SK-N-SH treated with all-trans-retinoic acid at 6 μM for 48 hours (cell line): ENCODE data around the gene KAT5.

ENCODE experiments used
- ATAC-seq: fragments of 200-7000 bp; cut with Tn5 transposase; 3 replicates; pipeline ENCODE4 v1.9.1; 2020; ENCODE audit warnings: mild to moderate bottlenecking, moderate library complexity
- ARNTL ChIP-seq: fragments of 450-650 bp; formaldehyde crosslinking; IDR thresholded peaks from 2 replicates; pipeline ENCODE4 v1.5.0; 2020; ENCODE audit warnings: low read depth, mild to moderate bottlenecking, moderate library complexity, borderline replicate concordance
- CSDC2 ChIP-seq: fragments of 250-450 bp; sonication (Bioruptor Pico); IDR thresholded peaks from 2 replicates; pipeline ENCODE4 v1.5.0; 2020; ENCODE audit warnings: mild to moderate bottlenecking, moderate library complexity
- GLIS3 ChIP-seq: fragments of 250-450 bp; sonication (Bioruptor Pico); IDR thresholded peaks from 2 replicates; pipeline ENCODE4 v1.5.0; 2020; ENCODE audit warnings: mild to moderate bottlenecking, moderate library complexity
- PPARA ChIP-seq: fragments of 250-450 bp; sonication (Bioruptor Pico); IDR thresholded peaks from 2 replicates; pipeline ENCODE4 v1.5.0; 2020; ENCODE audit warnings: mild to moderate bottlenecking, borderline replicate concordance
- RARB ChIP-seq: fragments of 250-450 bp; sonication (Bioruptor Pico); IDR thresholded peaks from 2 replicates; pipeline ENCODE4 v1.8.0; 2021; ENCODE audit warnings: mild to moderate bottlenecking, moderate library complexity
- SNAI2 ChIP-seq: fragments of 250-450 bp; sonication (Bioruptor Pico); IDR thresholded peaks from 2 replicates; pipeline ENCODE4 v1.5.0; 2020; ENCODE audit warnings: mild to moderate bottlenecking, moderate library complexity
- TCF4 ChIP-seq: fragments of 250-450 bp; sonication (Bioruptor Pico); IDR thresholded peaks from 2 replicates; pipeline ENCODE4 v1.8.0; 2021; ENCODE audit warnings: mild to moderate bottlenecking, moderate library complexity, borderline replicate concordance
- ZC3H10 ChIP-seq: fragments of 250-450 bp; sonication (Bioruptor Pico); IDR thresholded peaks from 2 replicates; pipeline ENCODE4 v1.5.1; 2021; ENCODE audit warnings: mild to moderate bottlenecking, moderate library complexity
- ZFP3 ChIP-seq: fragments of 250-450 bp; sonication (Bioruptor Pico); IDR thresholded peaks from 2 replicates; pipeline ENCODE4 v1.5.0; 2020; ENCODE audit warnings: mild to moderate bottlenecking, moderate library complexity
- ZFP30 ChIP-seq: fragments of 450-650 bp; formaldehyde crosslinking; IDR thresholded peaks from 2 replicates; pipeline ENCODE4 v1.5.0; 2022; ENCODE audit warnings: mild to moderate bottlenecking, moderate library complexity
- ZNF565 ChIP-seq: fragments of 450-650 bp; formaldehyde crosslinking; conservative IDR thresholded peaks from 2 replicates; pipeline ENCODE4 v1.5.0; 2020; ENCODE audit warnings: low read depth, mild to moderate bottlenecking, moderate library complexity
- ZNF70 ChIP-seq: fragments of 450-650 bp; formaldehyde crosslinking; IDR thresholded peaks from 2 replicates; pipeline ENCODE4 v1.5.0; 2020; ENCODE audit warnings: mild to moderate bottlenecking, moderate library complexity
- ZNF8 ChIP-seq: fragments of 450-650 bp; formaldehyde crosslinking; IDR thresholded peaks from 2 replicates; pipeline ENCODE4 v1.5.0; 2020; ENCODE audit warnings: mild to moderate bottlenecking, moderate library complexity
- TF ChIP-seq, protein P1 (sequence below): fragments of 250-450 bp; sonication (Bioruptor Pico); IDR thresholded peaks from 2 replicates; pipeline ENCODE4 v1.5.0; 2020; ENCODE audit warnings: mild to moderate bottlenecking, moderate library complexity
- TF ChIP-seq, protein P2 (sequence below): fragments of 250-450 bp; sonication (Bioruptor Pico); IDR thresholded peaks from 2 replicates; pipeline ENCODE4 v1.5.1; 2020; ENCODE audit warnings: low read depth, mild to moderate bottlenecking, moderate library complexity
- TF ChIP-seq, protein P3 (sequence below): fragments of 250-450 bp; sonication (Bioruptor Pico); IDR thresholded peaks from 2 replicates; pipeline ENCODE4 v1.8.0; 2021; ENCODE audit warnings: low read depth, mild to moderate bottlenecking, moderate library complexity, borderline replicate concordance
- TF ChIP-seq, protein P4 (sequence below): fragments of 250-450 bp; sonication (Bioruptor Pico); IDR thresholded peaks from 2 replicates; pipeline ENCODE4 v1.8.0; 2020; ENCODE audit warnings: mild to moderate bottlenecking, moderate library complexity, borderline replicate concordance
- TF ChIP-seq, protein P5 (sequence below): fragments of 250-450 bp; sonication (Bioruptor Pico); IDR thresholded peaks from 2 replicates; pipeline ENCODE4 v1.5.1; 2021; ENCODE audit warnings: mild to moderate bottlenecking, moderate library complexity

The KAT5 gene

DNA sequence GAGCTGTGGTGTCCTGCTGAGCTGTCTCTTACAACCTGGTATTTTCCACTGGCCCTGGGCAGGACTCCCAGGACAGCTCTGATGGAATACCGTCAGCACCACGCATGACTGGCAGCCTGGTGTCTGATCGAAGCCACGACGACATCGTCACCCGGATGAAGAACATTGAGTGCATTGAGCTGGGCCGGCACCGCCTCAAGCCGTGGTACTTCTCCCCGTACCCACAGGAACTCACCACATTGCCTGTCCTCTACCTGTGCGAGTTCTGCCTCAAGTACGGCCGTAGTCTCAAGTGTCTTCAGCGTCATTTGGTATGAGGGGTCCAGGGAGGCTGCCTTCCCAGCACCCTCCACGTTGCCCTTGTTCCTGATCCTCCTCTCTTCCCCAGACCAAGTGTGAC, 2.4 kb downstream of the KAT5 start:
- no peak for ATAC-seq
- TF ChIP-seq ZNF565 (no peak), ZNF8 (no peak), CSDC2 (no peak), ARNTL (CRISPR knock-in tag) (no peak), ZFP3 (CRISPR knock-in tag) (no peak)
- TF ChIP-seq, protein P1, sequence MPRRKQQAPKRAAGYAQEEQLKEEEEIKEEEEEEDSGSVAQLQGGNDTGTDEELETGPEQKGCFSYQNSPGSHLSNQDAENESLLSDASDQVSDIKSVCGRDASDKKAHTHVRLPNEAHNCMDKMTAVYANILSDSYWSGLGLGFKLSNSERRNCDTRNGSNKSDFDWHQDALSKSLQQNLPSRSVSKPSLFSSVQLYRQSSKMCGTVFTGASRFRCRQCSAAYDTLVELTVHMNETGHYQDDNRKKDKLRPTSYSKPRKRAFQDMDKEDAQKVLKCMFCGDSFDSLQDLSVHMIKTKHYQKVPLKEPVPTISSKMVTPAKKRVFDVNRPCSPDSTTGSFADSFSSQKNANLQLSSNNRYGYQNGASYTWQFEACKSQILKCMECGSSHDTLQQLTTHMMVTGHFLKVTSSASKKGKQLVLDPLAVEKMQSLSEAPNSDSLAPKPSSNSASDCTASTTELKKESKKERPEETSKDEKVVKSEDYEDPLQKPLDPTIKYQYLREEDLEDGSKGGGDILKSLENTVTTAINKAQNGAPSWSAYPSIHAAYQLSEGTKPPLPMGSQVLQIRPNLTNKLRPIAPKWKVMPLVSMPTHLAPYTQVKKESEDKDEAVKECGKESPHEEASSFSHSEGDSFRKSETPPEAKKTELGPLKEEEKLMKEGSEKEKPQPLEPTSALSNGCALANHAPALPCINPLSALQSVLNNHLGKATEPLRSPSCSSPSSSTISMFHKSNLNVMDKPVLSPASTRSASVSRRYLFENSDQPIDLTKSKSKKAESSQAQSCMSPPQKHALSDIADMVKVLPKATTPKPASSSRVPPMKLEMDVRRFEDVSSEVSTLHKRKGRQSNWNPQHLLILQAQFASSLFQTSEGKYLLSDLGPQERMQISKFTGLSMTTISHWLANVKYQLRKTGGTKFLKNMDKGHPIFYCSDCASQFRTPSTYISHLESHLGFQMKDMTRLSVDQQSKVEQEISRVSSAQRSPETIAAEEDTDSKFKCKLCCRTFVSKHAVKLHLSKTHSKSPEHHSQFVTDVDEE (CRISPR knock-in tag): no peak
- TF ChIP-seq, protein P2, sequence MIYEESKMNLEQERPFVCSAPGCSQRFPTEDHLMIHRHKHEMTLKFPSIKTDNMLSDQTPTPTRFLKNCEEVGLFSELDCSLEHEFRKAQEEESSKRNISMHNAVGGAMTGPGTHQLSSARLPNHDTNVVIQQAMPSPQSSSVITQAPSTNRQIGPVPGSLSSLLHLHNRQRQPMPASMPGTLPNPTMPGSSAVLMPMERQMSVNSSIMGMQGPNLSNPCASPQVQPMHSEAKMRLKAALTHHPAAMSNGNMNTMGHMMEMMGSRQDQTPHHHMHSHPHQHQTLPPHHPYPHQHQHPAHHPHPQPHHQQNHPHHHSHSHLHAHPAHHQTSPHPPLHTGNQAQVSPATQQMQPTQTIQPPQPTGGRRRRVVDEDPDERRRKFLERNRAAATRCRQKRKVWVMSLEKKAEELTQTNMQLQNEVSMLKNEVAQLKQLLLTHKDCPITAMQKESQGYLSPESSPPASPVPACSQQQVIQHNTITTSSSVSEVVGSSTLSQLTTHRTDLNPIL (CRISPR knock-in tag): no peak
- TF ChIP-seq, protein P3, sequence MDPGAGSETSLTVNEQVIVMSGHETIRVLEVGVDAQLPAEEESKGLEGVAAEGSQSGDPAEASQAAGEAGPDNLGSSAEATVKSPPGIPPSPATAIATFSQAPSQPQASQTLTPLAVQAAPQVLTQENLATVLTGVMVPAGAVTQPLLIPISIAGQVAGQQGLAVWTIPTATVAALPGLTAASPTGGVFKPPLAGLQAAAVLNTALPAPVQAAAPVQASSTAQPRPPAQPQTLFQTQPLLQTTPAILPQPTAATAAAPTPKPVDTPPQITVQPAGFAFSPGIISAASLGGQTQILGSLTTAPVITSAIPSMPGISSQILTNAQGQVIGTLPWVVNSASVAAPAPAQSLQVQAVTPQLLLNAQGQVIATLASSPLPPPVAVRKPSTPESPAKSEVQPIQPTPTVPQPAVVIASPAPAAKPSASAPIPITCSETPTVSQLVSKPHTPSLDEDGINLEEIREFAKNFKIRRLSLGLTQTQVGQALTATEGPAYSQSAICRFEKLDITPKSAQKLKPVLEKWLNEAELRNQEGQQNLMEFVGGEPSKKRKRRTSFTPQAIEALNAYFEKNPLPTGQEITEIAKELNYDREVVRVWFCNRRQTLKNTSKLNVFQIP: no peak

DNA sequence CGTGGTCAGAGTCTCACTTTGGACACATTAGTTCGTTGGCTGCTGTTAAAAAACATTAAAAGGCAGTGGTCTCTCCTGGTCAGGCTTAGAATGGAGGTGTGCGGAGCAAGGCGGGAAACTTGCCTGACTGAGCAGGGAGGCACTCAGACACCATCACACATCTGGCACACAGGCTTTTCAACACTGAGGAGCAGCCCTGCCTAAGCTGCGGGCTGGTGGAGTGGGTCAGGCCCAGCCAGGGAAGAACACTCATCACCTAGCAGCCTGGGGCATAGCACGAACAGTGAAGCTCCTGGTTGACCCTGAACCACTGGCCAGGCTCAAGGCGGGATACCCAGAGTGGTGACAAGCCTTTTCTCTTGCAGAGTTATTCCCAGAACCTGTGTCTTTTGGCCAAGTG, 4.2 kb downstream of the KAT5 start:
- no peak for ATAC-seq
- TF ChIP-seq ZNF70 (CRISPR knock-in tag) (no peak), ZC3H10 (CRISPR knock-in tag) (no peak), SNAI2 (CRISPR knock-in tag) (no peak), ZFP30 (CRISPR knock-in tag) (no peak), PPARA (CRISPR knock-in tag) (no peak), ZNF565 (no peak), TCF4 (CRISPR knock-in tag) (no peak), GLIS3 (CRISPR knock-in tag) (no peak), ZNF8 (no peak), ARNTL (CRISPR knock-in tag) (no peak), RARB (CRISPR knock-in tag) (no peak)
- TF ChIP-seq, protein P4, sequence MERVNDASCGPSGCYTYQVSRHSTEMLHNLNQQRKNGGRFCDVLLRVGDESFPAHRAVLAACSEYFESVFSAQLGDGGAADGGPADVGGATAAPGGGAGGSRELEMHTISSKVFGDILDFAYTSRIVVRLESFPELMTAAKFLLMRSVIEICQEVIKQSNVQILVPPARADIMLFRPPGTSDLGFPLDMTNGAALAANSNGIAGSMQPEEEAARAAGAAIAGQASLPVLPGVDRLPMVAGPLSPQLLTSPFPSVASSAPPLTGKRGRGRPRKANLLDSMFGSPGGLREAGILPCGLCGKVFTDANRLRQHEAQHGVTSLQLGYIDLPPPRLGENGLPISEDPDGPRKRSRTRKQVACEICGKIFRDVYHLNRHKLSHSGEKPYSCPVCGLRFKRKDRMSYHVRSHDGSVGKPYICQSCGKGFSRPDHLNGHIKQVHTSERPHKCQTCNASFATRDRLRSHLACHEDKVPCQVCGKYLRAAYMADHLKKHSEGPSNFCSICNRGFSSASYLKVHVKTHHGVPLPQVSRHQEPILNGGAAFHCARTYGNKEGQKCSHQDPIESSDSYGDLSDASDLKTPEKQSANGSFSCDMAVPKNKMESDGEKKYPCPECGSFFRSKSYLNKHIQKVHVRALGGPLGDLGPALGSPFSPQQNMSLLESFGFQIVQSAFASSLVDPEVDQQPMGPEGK (CRISPR knock-in tag): no peak
- TF ChIP-seq, protein P2 (CRISPR knock-in tag): no peak
- TF ChIP-seq, protein P3: no peak
- TF ChIP-seq, protein P5, sequence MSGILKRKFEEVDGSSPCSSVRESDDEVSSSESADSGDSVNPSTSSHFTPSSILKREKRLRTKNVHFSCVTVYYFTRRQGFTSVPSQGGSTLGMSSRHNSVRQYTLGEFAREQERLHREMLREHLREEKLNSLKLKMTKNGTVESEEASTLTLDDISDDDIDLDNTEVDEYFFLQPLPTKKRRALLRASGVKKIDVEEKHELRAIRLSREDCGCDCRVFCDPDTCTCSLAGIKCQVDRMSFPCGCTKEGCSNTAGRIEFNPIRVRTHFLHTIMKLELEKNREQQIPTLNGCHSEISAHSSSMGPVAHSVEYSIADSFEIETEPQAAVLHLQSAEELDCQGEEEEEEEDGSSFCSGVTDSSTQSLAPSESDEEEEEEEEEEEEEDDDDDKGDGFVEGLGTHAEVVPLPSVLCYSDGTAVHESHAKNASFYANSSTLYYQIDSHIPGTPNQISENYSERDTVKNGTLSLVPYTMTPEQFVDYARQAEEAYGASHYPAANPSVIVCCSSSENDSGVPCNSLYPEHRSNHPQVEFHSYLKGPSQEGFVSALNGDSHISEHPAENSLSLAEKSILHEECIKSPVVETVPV (CRISPR knock-in tag): no peak
- TF ChIP-seq, protein P1 (CRISPR knock-in tag): no peak
- TF ChIP-seq, all 23 proteins: peak for 0
